GM18861 (cell line): ENCODE data around the gene PRPH.
A peak's percentile ranks its signal among the peaks of the same experiment; 100 is the strongest.
"Not testable (repeated sequence)": the region's sequence is repeated elsewhere in the genome, so short reads cannot be mapped to it uniquely, and the experiment has no call there.

Experiments
- ATAC-seq: cut with Tn5 transposase; IDR thresholded peaks from one replicate; pipeline ENCODE4 v1.9.1; 2021; ENCODE audit not compliant: unreplicated experiment

Gene PRPH

GRCh38 chr12:49332441-49332861, 37.5 kb downstream of the PRPH start:
- ATAC-seq, result no peak

- ATAC-seq, result no peak
These were observed 38.0 kb downstream of the PRPH start for GRCh38 chr12:49332891-49333371.

- not testable (repeated sequence) for ATAC-seq
These were observed 38.8 kb downstream of the PRPH start for GRCh38 chr12:49333778-49334177.

- ATAC-seq, result no peak
These were observed 39.3 kb downstream of the PRPH start for GRCh38 chr12:49334226-49334625.

- ATAC-seq, result no peak
These were observed 39.7 kb downstream of the PRPH start for GRCh38 chr12:49334681-49335080.

GRCh38 chr12:49335118-49335954, 40.4 kb downstream of the PRPH start:
- ATAC-seq, result no peak

- ATAC-seq, result no peak
These were observed 41.2 kb downstream of the PRPH start for GRCh38 chr12:49335955-49336644.

- ATAC-seq, result no peak
These were observed 42.0 kb downstream of the PRPH start, which contains the start of gene C1QL4 for GRCh38 chr12:49336645-49337584. C1QL4 (minus strand) TSS chr12:49337188; CDS start chr12:49336477, 711 bp downstream.

- ATAC-seq, result no peak
These were observed 44.0 kb downstream of the PRPH start for GRCh38 chr12:49338830-49339463.

GRCh38 chr12:49339464-49339861, 44.5 kb downstream of the PRPH start:
- ATAC-seq, result no peak

- no peak for ATAC-seq
These were observed 45.3 kb downstream of the PRPH start for GRCh38 chr12:49340095-49340870.

GRCh38 chr12:49340971-49341776, 46.2 kb downstream of the PRPH start:
- ATAC-seq, result no peak

- ATAC-seq, result no peak
These were observed 46.8 kb downstream of the PRPH start for GRCh38 chr12:49341777-49342065.

- ATAC-seq, result peak; percentile 62
These were observed 47.3 kb downstream of the PRPH start for GRCh38 chr12:49342066-49342913.

- ATAC-seq, result no peak
These were observed 48.2 kb downstream of the PRPH start for GRCh38 chr12:49342914-49343731.

- ATAC-seq, result no peak
These were observed 49.6 kb downstream of the PRPH start for GRCh38 chr12:49344486-49345050.
